Mucosa of descending colon (tissue), 3 donors: ENCODE measurements around the gene NT5DC2. TPM values are rescaled to one million over a fixed set of nuclear protein-coding genes. Genes with fewer than 3 reads are reported as not detected.
A peak's percentile ranks its signal among the peaks of the same experiment; 100 is the strongest.

ENCODE experiments used
- ATAC-seq: fragments of 200-7000 bp; cut with Tn5 transposase; one replicate; pipeline ENCODE4 v1.9.1; 2020; ENCODE audit warnings: mild to moderate bottlenecking, moderate library complexity
- DNase-seq, 3 donors: peaks; one replicate each; pipeline ENCODE4 v3.0.0-alpha.2; 2020
- H3K36me3 ChIP-seq: fragments of 200-600 bp; one replicate; pipeline ENCODE4 v1.8.0; 2021; ENCODE audit warnings: low read depth, mild to moderate bottlenecking
- H3K4me1 ChIP-seq: fragments of 200-600 bp; one replicate; pipeline ENCODE4 v1.8.0; 2021; ENCODE audit warnings: low read depth, mild to moderate bottlenecking
- H3K4me3 ChIP-seq: fragments of 200-600 bp; one replicate; pipeline ENCODE4 v1.8.0; 2021; ENCODE audit warnings: mild to moderate bottlenecking
- H3K9me3 ChIP-seq: fragments of 200-600 bp; one replicate; pipeline ENCODE4 v1.8.0; 2021; ENCODE audit warnings: mild to moderate bottlenecking
- intact Hi-C, 2 donors: fragments of 100-400 bp; cut with DNase I in 1 of 2; cut with micrococcal nuclease in 1 of 2; formaldehyde crosslinking; loops; one replicate each; pipeline versions ENCODE4 v1.11.0 to v1.11.1; 2022; cut with DNase I, micrococcal nuclease
- total RNA-seq, 3 donors: library from RNA; stranded (reverse); fragmentation: NEBNext Ultra II Directional in 2 of 3; extraction: Animal tissue kit (Norgen Biotek cat#: 25700) in 2 of 3; gene quantifications; one replicate each; pipeline versions ENCODE4 v1.2.1 to v1.2.4, GENCODE V29; 2021 to 2023
- TF ChIP-seq, protein P1 (sequence below): fragments of 200-600 bp; IDR thresholded peaks from one replicate; pipeline ENCODE4 v1.8.0; 2022; ENCODE audit warnings: antibody characterized with exemption, mild to moderate bottlenecking
- donor health status: DM: no; HTN: no; CAD: no; lungs with moderate emphysema.
- donor health status: DM: no; HTN: no; CAD: no.
- donor health status: DM: no; HTN: yes; CAD: no.

NT5DC2 gene
- total RNA-seq, 3 donors from 2014 or later: 5.7 to 20.2 (median 17.2) TPM

DNA sequence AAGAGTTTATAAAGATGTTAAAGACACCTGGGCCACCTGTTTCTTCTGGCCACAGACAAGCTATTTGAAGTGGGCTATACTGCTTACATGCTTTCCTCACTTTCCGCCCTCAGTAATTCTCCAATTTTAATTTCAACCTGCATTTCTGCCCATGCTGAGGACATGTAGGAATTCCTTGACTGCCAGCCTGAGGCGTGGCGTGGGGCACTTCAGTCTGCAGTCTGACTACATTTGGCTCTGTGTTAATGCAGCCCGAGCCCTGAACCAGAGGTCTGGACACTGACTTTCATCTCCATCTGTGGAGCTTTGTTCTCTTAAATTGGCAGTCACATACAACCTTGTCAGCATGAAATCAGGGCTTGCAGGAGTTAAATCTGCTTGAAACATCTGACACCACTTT is 11.3 kb upstream of the NT5DC2 start:
- Histone ChIP-seq H3K9me3 (no peaks in the 10 kb centered on the region), H3K36me3 (peaks cover 4% of the 10 kb centered on the region), H3K4me3 (no peak overlapping the region), H3K4me1 (no peaks in the 10 kb centered on the region)
- intact Hi-C loops: no loop called here
- ATAC-seq (no peak), DNase-seq (no peak)
- TF ChIP-seq, protein P1, sequence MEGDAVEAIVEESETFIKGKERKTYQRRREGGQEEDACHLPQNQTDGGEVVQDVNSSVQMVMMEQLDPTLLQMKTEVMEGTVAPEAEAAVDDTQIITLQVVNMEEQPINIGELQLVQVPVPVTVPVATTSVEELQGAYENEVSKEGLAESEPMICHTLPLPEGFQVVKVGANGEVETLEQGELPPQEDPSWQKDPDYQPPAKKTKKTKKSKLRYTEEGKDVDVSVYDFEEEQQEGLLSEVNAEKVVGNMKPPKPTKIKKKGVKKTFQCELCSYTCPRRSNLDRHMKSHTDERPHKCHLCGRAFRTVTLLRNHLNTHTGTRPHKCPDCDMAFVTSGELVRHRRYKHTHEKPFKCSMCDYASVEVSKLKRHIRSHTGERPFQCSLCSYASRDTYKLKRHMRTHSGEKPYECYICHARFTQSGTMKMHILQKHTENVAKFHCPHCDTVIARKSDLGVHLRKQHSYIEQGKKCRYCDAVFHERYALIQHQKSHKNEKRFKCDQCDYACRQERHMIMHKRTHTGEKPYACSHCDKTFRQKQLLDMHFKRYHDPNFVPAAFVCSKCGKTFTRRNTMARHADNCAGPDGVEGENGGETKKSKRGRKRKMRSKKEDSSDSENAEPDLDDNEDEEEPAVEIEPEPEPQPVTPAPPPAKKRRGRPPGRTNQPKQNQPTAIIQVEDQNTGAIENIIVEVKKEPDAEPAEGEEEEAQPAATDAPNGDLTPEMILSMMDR: no peak

DNA sequence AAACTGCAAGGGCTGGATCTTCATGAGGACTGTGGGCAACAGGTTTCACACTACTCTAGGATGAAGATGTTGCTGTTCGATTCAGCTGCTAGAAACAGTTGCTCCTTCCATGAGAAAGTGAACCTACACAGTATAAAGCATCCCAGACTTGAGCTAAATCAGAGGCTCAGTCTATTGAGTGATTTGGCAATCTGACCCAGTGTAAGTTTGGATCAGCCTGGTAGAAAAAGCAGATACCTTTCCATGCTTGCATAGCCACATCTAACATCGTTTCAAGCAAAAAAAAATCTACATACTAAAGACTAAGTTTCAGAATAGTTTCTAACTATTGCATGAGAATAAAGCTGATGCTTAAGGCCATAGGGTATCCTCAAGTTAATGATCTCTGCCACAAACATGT is 7.4 kb upstream of the NT5DC2 start:
- intact Hi-C loops: no loop called here

DNA sequence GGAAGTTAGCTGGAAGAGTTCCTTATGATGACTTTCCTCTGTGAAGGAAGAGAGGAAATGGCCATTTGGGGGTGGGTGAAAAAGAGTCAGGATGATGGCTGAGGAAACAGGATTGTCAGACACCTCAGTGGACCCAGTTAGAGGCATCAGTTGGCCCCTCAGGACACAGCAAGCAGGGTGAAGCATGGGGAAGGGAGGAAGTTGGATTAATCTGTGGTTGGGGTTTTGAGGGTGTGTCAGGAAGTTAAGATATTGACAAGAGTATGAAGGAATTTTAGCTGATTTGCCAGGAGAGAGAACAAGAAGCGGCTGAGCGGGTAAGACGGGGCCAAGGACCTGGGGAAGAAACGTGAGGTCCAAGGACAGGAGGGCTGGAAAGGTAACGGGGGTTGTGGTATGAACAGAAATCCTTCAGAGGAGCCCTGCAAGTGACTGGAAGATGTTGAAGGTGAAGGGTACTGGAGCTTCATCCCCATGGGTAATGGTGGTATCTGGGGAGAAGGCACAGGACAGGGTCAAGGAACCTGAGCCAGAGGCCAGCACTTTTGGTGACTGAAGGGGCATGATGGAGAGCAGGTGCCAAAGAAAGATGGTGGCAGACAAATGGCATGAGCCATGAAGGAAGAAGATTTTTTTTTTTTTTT is 5.5 kb upstream of the NT5DC2 start:
- TF ChIP-seq, protein P1: no peak
- intact Hi-C loops: no loop called here
- no peak overlapping the region for H3K4me3 ChIP-seq
- peaks cover 4% of the 10 kb centered on the region for H3K36me3 ChIP-seq
- H3K4me1 ChIP-seq: peaks cover 26% of the 10 kb centered on the region
- DNase-seq (no peak), ATAC-seq (no peak)
- no peaks in the 10 kb centered on the region for H3K9me3 ChIP-seq

More for the DNA sequence above, 7.4 kb upstream of the NT5DC2 start:
- TF ChIP-seq, protein P1: no peak
- peaks cover 23% of the 10 kb centered on the region for H3K4me1 ChIP-seq
- ATAC-seq: no peak
- H3K36me3 ChIP-seq: peaks cover 4% of the 10 kb centered on the region
- H3K9me3 ChIP-seq: no peaks in the 10 kb centered on the region
- H3K4me3 ChIP-seq: no peak overlapping the region
- no peak for DNase-seq

DNA sequence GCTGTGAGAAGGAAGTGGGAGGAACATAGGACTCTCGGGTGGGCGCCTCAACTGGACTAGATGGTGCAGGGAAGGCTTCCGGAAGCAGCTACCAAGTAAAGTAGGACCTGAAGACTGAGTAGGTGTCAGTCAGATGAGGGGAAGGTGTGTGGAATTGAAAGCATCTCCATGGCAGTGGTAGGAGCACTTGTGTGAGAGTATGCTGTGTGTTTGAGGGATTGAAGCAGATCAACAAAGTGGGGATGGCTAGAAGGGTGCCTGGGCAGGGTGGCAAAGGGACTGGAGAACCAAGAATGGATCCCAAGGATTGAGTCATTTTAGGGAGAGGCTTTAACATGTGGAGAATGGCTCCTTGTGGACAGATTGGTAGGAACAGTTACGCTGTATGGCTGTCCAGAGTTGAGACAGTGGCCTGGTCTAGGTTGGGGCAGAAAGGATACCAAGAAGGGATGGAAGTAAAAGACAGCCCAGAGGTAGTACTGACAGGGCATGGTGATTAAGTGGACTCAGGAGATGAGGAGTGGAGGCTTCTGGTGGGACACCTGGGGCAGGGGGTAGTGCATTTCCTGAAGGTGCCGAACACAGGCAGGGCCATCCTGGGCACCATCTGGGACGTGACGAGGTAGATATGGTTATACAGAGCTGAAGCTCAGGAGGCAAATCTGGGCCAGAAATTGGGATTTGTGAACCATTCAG is 4.2 kb upstream of the NT5DC2 start:
- no peak for ATAC-seq
- Histone ChIP-seq H3K4me1 (peaks cover 29% of the 10 kb centered on the region), H3K9me3 (no peaks in the 10 kb centered on the region), H3K36me3 (peaks cover 4% of the 10 kb centered on the region), H3K4me3 (peak overlapping the region; percentile 60)
- TF ChIP-seq, protein P1: no peak
- intact Hi-C loops: no loop called here
- DNase-seq: peak in 1 of 3 donors; percentile 13

DNA sequence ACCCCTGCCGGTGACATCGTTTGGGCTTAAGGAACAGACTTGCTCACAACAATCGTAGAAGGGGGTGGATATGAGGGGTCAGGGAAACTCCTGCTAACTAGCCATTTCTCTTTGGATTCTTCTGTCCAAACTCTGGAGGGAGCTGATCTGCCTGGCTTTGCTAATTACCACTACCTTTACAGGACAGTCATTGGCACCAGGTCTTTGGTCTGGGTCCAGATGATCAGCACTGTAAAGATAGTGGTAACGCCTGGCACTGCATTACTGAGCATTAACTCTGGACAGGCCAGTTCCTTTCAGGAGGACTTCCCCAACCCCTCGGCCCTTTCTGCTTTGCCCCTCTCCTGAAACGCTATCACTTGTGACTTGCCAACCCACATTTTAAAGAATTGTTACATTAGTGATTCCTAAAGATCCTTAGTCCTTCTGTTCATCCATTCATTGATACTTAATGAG is 3.5 kb upstream of the NT5DC2 start:
- TF ChIP-seq, protein P1: no peak
- no peaks in the 10 kb centered on the region for H3K9me3 ChIP-seq
- DNase-seq: no peak
- H3K4me1 ChIP-seq: peaks cover 31% of the 10 kb centered on the region
- peaks cover 4% of the 10 kb centered on the region for H3K36me3 ChIP-seq
- H3K4me3 ChIP-seq: peak overlapping the region; percentile 60
- intact Hi-C loops: no loop called here
- ATAC-seq: peak; percentile 4
